Fibroblast of lung (primary cell): ENCODE measurements around the gene ARHGAP10. TPM values are rescaled to one million over a fixed set of nuclear protein-coding genes. Genes with fewer than 3 reads are reported as not detected.

Experiments
- DNase-seq, 2 donors: peaks; one replicate each; pipeline versions ENCODE4 v3.0.0 to v3.0.0-alpha.2; 2010; ENCODE audit warnings: low read depth in 2 of 2
- H2AFZ ChIP-seq: 2 replicates; pipeline ENCODE4 v1.5.1; 2012; ENCODE audit warnings: low read length, control low read depth, inconsistent platforms
- H3K27ac ChIP-seq: 2 replicates; pipeline ENCODE4 v1.5.1; 2011; ENCODE audit warnings: low read length, control low read depth; ENCODE audit not compliant: insufficient read depth
- H3K27me3 ChIP-seq: 2 replicates; pipeline ENCODE4 v1.5.1; 2011; ENCODE audit warnings: mild to moderate bottlenecking, low read length; ENCODE audit not compliant: control insufficient read depth, insufficient read depth
- H3K36me3 ChIP-seq: 2 replicates; pipeline ENCODE4 v1.5.1; 2011; ENCODE audit warnings: low read length; ENCODE audit not compliant: control insufficient read depth, insufficient read depth
- H3K4me1 ChIP-seq: 2 replicates; pipeline ENCODE4 v1.5.1; 2011; ENCODE audit warnings: low read length; ENCODE audit not compliant: control insufficient read depth, insufficient read depth; ENCODE audit errors: extremely low read depth
- H3K4me2 ChIP-seq: 2 replicates; pipeline ENCODE4 v1.5.1; 2011; ENCODE audit warnings: low read length, control low read depth; ENCODE audit not compliant: insufficient read depth; ENCODE audit errors: extremely low read depth
- H3K4me3 ChIP-seq, 4 experiments: fragments of 200-600 bp in 1 of 4; sonication (generic) in 1 of 4; replicated peaks in 1 of 4; 2 replicates each; pipeline ENCODE4 v1.5.1; 2011 to 2016; ENCODE audit warnings: low read length in 4 of 4, low read depth in 3 of 4, mild to moderate bottlenecking in 3 of 4, control low read depth in 2 of 4, inconsistent platforms in 1 of 4, mixed read lengths in 1 of 4; ENCODE audit not compliant: insufficient read depth in 1 of 4; ENCODE audit errors: control extremely low read depth in 1 of 4
- H3K79me2 ChIP-seq: 2 replicates; pipeline ENCODE4 v1.5.1; 2012; ENCODE audit warnings: mild to moderate bottlenecking, low read length, inconsistent platforms; ENCODE audit not compliant: control insufficient read depth, insufficient read depth
- H3K9ac ChIP-seq: 2 replicates; pipeline ENCODE4 v1.5.1; 2011; ENCODE audit warnings: mild to moderate bottlenecking, low read length, control low read depth; ENCODE audit not compliant: insufficient read depth
- H3K9me3 ChIP-seq: 2 replicates; pipeline ENCODE4 v1.5.1; 2012; ENCODE audit warnings: low read depth, low read length; ENCODE audit not compliant: control insufficient read depth, insufficient read depth
- H4K20me1 ChIP-seq: 2 replicates; pipeline ENCODE4 v1.5.1; 2011; ENCODE audit warnings: low read length; ENCODE audit not compliant: control insufficient read depth, insufficient read depth; ENCODE audit errors: extremely low read depth
- CTCF ChIP-seq, 2 donors: IDR thresholded peaks in 1 of 2; conservative IDR thresholded peaks in 1 of 2; 1 replicate in 1 of 2; 2 replicates in 1 of 2; pipeline ENCODE4 v1.5.1; 2011 to 2012; ENCODE audit warnings: low read length in 2 of 2, control low read depth in 1 of 2, inconsistent platforms in 1 of 2, low read depth in 1 of 2, mild to moderate bottlenecking in 1 of 2
- EZH2 ChIP-seq: IDR thresholded peaks from 2 replicates; pipeline ENCODE4 v1.5.1; 2012; ENCODE audit warnings: low read length, control low read depth, mild to moderate bottlenecking; ENCODE audit errors: missing control alignments
- polyA plus RNA-seq, 2 donors: library from polyadenylated mRNA; depleted of rRNA in 1 of 2; stranded (reverse) in 1 of 2; unstranded in 1 of 2; fragments of >200 nt; gene quantifications; 2 replicates each; pipeline ENCODE4 v1.2.1, GENCODE V29; 2011 to 2012; ENCODE audit warnings: missing spikeins in 1 of 2
- total RNA-seq: library from RNA; depleted of rRNA; stranded (reverse); fragments of >200 nt; gene quantifications from 2 replicates; pipeline ENCODE4 v1.2.1, GENCODE V29; 2014

The ARHGAP10 gene
- total and polyA plus RNA-seq, 2 donors (not counting 1 experiment from before 2014, with no cell fraction given): 21.6 to 35.8 TPM

- H3K4me1 ChIP-seq: no peaks in the 10 kb centered on the region
- TF ChIP-seq EZH2 (no peak), CTCF (conservative IDR thresholded peaks at IDR 0.05 in 1 of 2, IDR thresholded peaks at IDR 0.05 in 1 of 2; ENCODE audit: low read depth in 1 of 2, low read length in 2 of 2) (no peak)
- H4K20me1 ChIP-seq: no peaks in the 10 kb centered on the region
- no peaks in the 10 kb centered on the region for H3K9me3 ChIP-seq
- DNase-seq: no peak
- no peak overlapping the region for H2AFZ ChIP-seq
- peaks cover 8% of the 10 kb centered on the region for H3K36me3 ChIP-seq
- H3K27ac ChIP-seq: no peak overlapping the region
- H3K9ac ChIP-seq: no peak overlapping the region
- H3K4me3 ChIP-seq: no peak overlapping the region
- H3K27me3 ChIP-seq: no peaks in the 10 kb centered on the region
- H3K4me2 ChIP-seq: no peak overlapping the region
- no peaks in the 10 kb centered on the region for H3K79me2 ChIP-seq
These were observed 342.6 kb downstream of the ARHGAP10 start for GRCh38 chr4:148074462-148074861.

GRCh38 chr4:148075438-148075837 lies 343.6 kb downstream of the ARHGAP10 start:
- Histone ChIP-seq H4K20me1 (no peaks in the 10 kb centered on the region), H3K9me3 (no peaks in the 10 kb centered on the region), H3K27ac (no peak overlapping the region), H2AFZ (no peak overlapping the region), H3K27me3 (no peaks in the 10 kb centered on the region), H3K9ac (no peak overlapping the region), H3K4me3 (no peak overlapping the region), H3K4me2 (no peak overlapping the region), H3K4me1 (no peaks in the 10 kb centered on the region), H3K36me3 (peaks cover 8% of the 10 kb centered on the region), H3K79me2 (no peaks in the 10 kb centered on the region)
- no peak for DNase-seq
- no peak for TF ChIP-seq CTCF (conservative IDR thresholded peaks at IDR 0.05 in 1 of 2, IDR thresholded peaks at IDR 0.05 in 1 of 2; ENCODE audit: low read depth in 1 of 2, low read length in 2 of 2)
- no peak for TF ChIP-seq EZH2

GRCh38 chr4:148076964-148077363 lies 345.1 kb downstream of the ARHGAP10 start:
- Histone ChIP-seq H3K4me3 (no peak overlapping the region), H3K79me2 (no peaks in the 10 kb centered on the region), H3K9ac (no peak overlapping the region), H2AFZ (no peak overlapping the region), H3K27me3 (no peaks in the 10 kb centered on the region), H3K4me1 (no peaks in the 10 kb centered on the region), H3K9me3 (no peaks in the 10 kb centered on the region), H3K36me3 (peaks cover 8% of the 10 kb centered on the region), H3K27ac (no peak overlapping the region), H4K20me1 (no peaks in the 10 kb centered on the region), H3K4me2 (no peak overlapping the region)
- DNase-seq: peak; percentile 49 to 74
- TF ChIP-seq EZH2: no peak
